ENCODE data around the gene NFATC2. TPM values are rescaled to one million over a fixed set of nuclear protein-coding genes. Genes with fewer than 3 reads are reported as not detected.

NFATC2 gene
- total RNA-seq, 2 experiments from 2014 or later, result 53.5 to 55.8 TPM

- peak overlapping the region; percentile 98 for H3K27ac Mint-ChIP-seq
- no peaks in the 10 kb centered on the region for H3K9me3 Mint-ChIP-seq (ENCODE audit: insufficient read depth)
- ChIA-PET CTCF (interaction anchor here (0.9 to 4.6 kb wide), 5 partner anchors 10 to 194 kb away, joined by 3 to 36 read pairs (median 14); partner anchors contain the start of gene NFATC2), POLR2A (interaction anchor here (0.5 to 3.2 kb wide), 3 partner anchors 17 to 139 kb away, joined by 4 to 19 read pairs (median 6); partner anchors contain the start of gene NFATC2)
- peak; percentile 42 for ATAC-seq
- peak overlapping the region; percentile 41 for H3K4me3 Mint-ChIP-seq
- peak; percentile 76 for DNase-seq
- H3K36me3 Mint-ChIP-seq (ENCODE audit: low read depth), result peaks cover 88% of the 10 kb centered on the region
- H3K4me1 Mint-ChIP-seq (ENCODE audit: low read depth), result peaks cover 99% of the 10 kb centered on the region
- no peaks in the 10 kb centered on the region for H3K27me3 Mint-ChIP-seq (ENCODE audit: low read depth)
Observed at GRCh38 chr20:51402201-51402600, 140.3 kb downstream of the NFATC2 start.

- H3K27me3 Mint-ChIP-seq (ENCODE audit: low read depth), result no peaks in the 10 kb centered on the region
- CTCF ChIA-PET, result interaction anchor here (0.9 to 4.6 kb wide), 5 partner anchors 11 to 194 kb away, joined by 3 to 36 read pairs (median 14); partner anchors contain the start of gene NFATC2
- H3K27ac Mint-ChIP-seq, result peak overlapping the region; percentile 98
- no peak for DNase-seq
- H3K4me1 Mint-ChIP-seq (ENCODE audit: low read depth), result peaks cover 99% of the 10 kb centered on the region
- no peaks in the 10 kb centered on the region for H3K9me3 Mint-ChIP-seq (ENCODE audit: insufficient read depth)
- no peak for ATAC-seq
- POLR2A ChIA-PET, result interaction anchor here (0.7 to 3.2 kb wide), 3 partner anchors 16 to 140 kb away, joined by 3 to 19 read pairs (median 6); partner anchors contain the start of gene NFATC2
- peak overlapping the region; percentile 41 for H3K4me3 Mint-ChIP-seq
- H3K36me3 Mint-ChIP-seq (ENCODE audit: low read depth), result peaks cover 87% of the 10 kb centered on the region
Observed at GRCh38 chr20:51401496-51401895, 141.0 kb downstream of the NFATC2 start.

GRCh38 chr20:51400051-51400926 is 142.2 kb downstream of the NFATC2 start:
- Mint-ChIP-seq H3K36me3 (ENCODE audit: low read depth) (peaks cover 85% of the 10 kb centered on the region), H3K27ac (peak overlapping the region; percentile 98), H3K4me1 (ENCODE audit: low read depth) (peaks cover 87% of the 10 kb centered on the region), H3K27me3 (ENCODE audit: low read depth) (no peaks in the 10 kb centered on the region), H3K4me3 (peak overlapping the region; percentile 66), H3K9me3 (ENCODE audit: insufficient read depth) (no peaks in the 10 kb centered on the region)
- DNase-seq (peak; percentile 85), ATAC-seq (peak; percentile 75)
- ChIA-PET POLR2A (interaction anchor here (0.6 to 3.2 kb wide), 13 partner anchors 8 to 141 kb away, joined by 3 to 19 read pairs (median 4); partner anchors contain the start of gene NFATC2), CTCF (interaction anchor here (0.9 to 4.6 kb wide), 5 partner anchors 10 to 195 kb away, joined by 4 to 36 read pairs (median 20); partner anchors contain the start of gene NFATC2)

- CTCF ChIA-PET, result interaction anchor here (3.3 to 4.6 kb wide), 4 partner anchors 9 to 197 kb away, joined by 14 to 36 read pairs (median 22); partner anchors contain the start of gene NFATC2
- no peaks in the 10 kb centered on the region for H3K27me3 Mint-ChIP-seq (ENCODE audit: low read depth)
- H3K27ac Mint-ChIP-seq, result peak overlapping the region; percentile 98
- H3K9me3 Mint-ChIP-seq (ENCODE audit: insufficient read depth), result no peaks in the 10 kb centered on the region
- POLR2A ChIA-PET, result interaction anchor here (0.8 to 3.2 kb wide), 7 partner anchors 9 to 142 kb away, joined by 3 to 19 read pairs (median 5); partner anchors contain the start of gene NFATC2
- peaks cover 84% of the 10 kb centered on the region for H3K4me1 Mint-ChIP-seq (ENCODE audit: low read depth)
- ATAC-seq, result no peak
- H3K36me3 Mint-ChIP-seq (ENCODE audit: low read depth), result peaks cover 82% of the 10 kb centered on the region
- no peak for DNase-seq
- H3K4me3 Mint-ChIP-seq, result peak overlapping the region; percentile 66
Observed at GRCh38 chr20:51399006-51399890, 143.3 kb downstream of the NFATC2 start.

- Mint-ChIP-seq H3K27ac (peak overlapping the region; percentile 98), H3K4me3 (no peak overlapping the region), H3K4me1 (ENCODE audit: low read depth) (peaks cover 77% of the 10 kb centered on the region), H3K27me3 (ENCODE audit: low read depth) (no peaks in the 10 kb centered on the region), H3K9me3 (ENCODE audit: insufficient read depth) (no peaks in the 10 kb centered on the region), H3K36me3 (ENCODE audit: low read depth) (peaks cover 78% of the 10 kb centered on the region)
- ChIA-PET CTCF (interaction anchor here (4.2 to 4.6 kb wide), 2 partner anchors 9 to 13 kb away, joined by 20 to 36 read pairs; no protein-coding TSS in a partner anchor), POLR2A (interaction anchor here (1.0 kb wide), 1 partner anchor 46 kb away, joined by 3 read pairs; no protein-coding TSS in a partner anchor)
- ATAC-seq, result no peak
- no peak for DNase-seq
Observed at GRCh38 chr20:51398552-51398951, 144.0 kb downstream of the NFATC2 start.

- DNase-seq, result no peak
- no peaks in the 10 kb centered on the region for H3K9me3 Mint-ChIP-seq (ENCODE audit: insufficient read depth)
- ChIA-PET CTCF (interaction anchor here (4.2 to 4.6 kb wide), 2 partner anchors 8 to 12 kb away, joined by 20 to 36 read pairs; no protein-coding TSS in a partner anchor), POLR2A (no interaction called here)
- no peaks in the 10 kb centered on the region for H3K27me3 Mint-ChIP-seq (ENCODE audit: low read depth)
- H3K27ac Mint-ChIP-seq, result peak overlapping the region; percentile 63
- H3K4me3 Mint-ChIP-seq, result no peak overlapping the region
- no peak for ATAC-seq
- H3K36me3 Mint-ChIP-seq (ENCODE audit: low read depth), result peaks cover 77% of the 10 kb centered on the region
- peaks cover 72% of the 10 kb centered on the region for H3K4me1 Mint-ChIP-seq (ENCODE audit: low read depth)
Observed at GRCh38 chr20:51398083-51398482, 144.4 kb downstream of the NFATC2 start.

GRCh38 chr20:51397137-51397536 is 145.4 kb downstream of the NFATC2 start:
- ATAC-seq (no peak), DNase-seq (no peak)
- CTCF ChIA-PET, result interaction anchor here (0.7 to 4.2 kb wide), 2 partner anchors 7 to 198 kb away, joined by 3 to 20 read pairs; no protein-coding TSS in a partner anchor
- Mint-ChIP-seq H3K4me1 (ENCODE audit: low read depth) (peaks cover 65% of the 10 kb centered on the region), H3K36me3 (ENCODE audit: low read depth) (peaks cover 82% of the 10 kb centered on the region), H3K9me3 (ENCODE audit: insufficient read depth) (no peaks in the 10 kb centered on the region), H3K27me3 (ENCODE audit: low read depth) (no peaks in the 10 kb centered on the region), H3K27ac (peak overlapping the region; percentile 3), H3K4me3 (no peak overlapping the region)
- POLR2A ChIA-PET, result no interaction called here

- peak overlapping the region; percentile 7 for H3K27ac Mint-ChIP-seq
- CTCF ChIA-PET, result interaction anchor here (1.0 to 2.3 kb wide), 2 partner anchors 9 to 11 kb away, joined by 3 to 11 read pairs; no protein-coding TSS in a partner anchor
Observed at GRCh38 chr20:51396365-51396909, 146.1 kb downstream of the NFATC2 start.

GRCh38 chr20:51394706-51395105 is 147.8 kb downstream of the NFATC2 start:
- Mint-ChIP-seq H3K4me3 (no peak overlapping the region), H3K9me3 (ENCODE audit: insufficient read depth) (no peaks in the 10 kb centered on the region), H3K36me3 (ENCODE audit: low read depth) (peaks cover 83% of the 10 kb centered on the region), H3K27me3 (ENCODE audit: low read depth) (no peaks in the 10 kb centered on the region), H3K4me1 (ENCODE audit: low read depth) (peaks cover 53% of the 10 kb centered on the region), H3K27ac (peak overlapping the region; percentile 33)
- ChIA-PET POLR2A (no interaction called here), CTCF (interaction anchor here (2.3 kb wide), 1 partner anchor 9 kb away, joined by 11 read pairs; no protein-coding TSS in a partner anchor)
- DNase-seq (no peak), ATAC-seq (no peak)

More at GRCh38 chr20:51396365-51396909, 146.1 kb downstream of the NFATC2 start:
- no peak for DNase-seq
- POLR2A ChIA-PET, result interaction anchor here (0.6 kb wide), 1 partner anchor 27 kb away, joined by 3 read pairs; no protein-coding TSS in a partner anchor
- no peaks in the 10 kb centered on the region for H3K9me3 Mint-ChIP-seq (ENCODE audit: insufficient read depth)
- H3K27me3 Mint-ChIP-seq (ENCODE audit: low read depth), result no peaks in the 10 kb centered on the region
- no peak for ATAC-seq
- peaks cover 58% of the 10 kb centered on the region for H3K4me1 Mint-ChIP-seq (ENCODE audit: low read depth)
- H3K4me3 Mint-ChIP-seq, result no peak overlapping the region
- H3K36me3 Mint-ChIP-seq (ENCODE audit: low read depth), result peaks cover 80% of the 10 kb centered on the region

- ChIA-PET CTCF (interaction anchor here (1.1 kb wide), 1 partner anchor 27 kb away, joined by 3 read pairs; no protein-coding TSS in a partner anchor), POLR2A (interaction anchor here (1.5 kb wide), 1 partner anchor 11 kb away, joined by 3 read pairs; no protein-coding TSS in a partner anchor)
- no peaks in the 10 kb centered on the region for H3K27me3 Mint-ChIP-seq (ENCODE audit: low read depth)
- ATAC-seq (no peak), DNase-seq (no peak)
- peaks cover 52% of the 10 kb centered on the region for H3K4me1 Mint-ChIP-seq (ENCODE audit: low read depth)
- H3K36me3 Mint-ChIP-seq (ENCODE audit: low read depth), result peaks cover 83% of the 10 kb centered on the region
- no peaks in the 10 kb centered on the region for H3K9me3 Mint-ChIP-seq (ENCODE audit: insufficient read depth)
- no peak overlapping the region for H3K27ac Mint-ChIP-seq
- no peak overlapping the region for H3K4me3 Mint-ChIP-seq
Observed at GRCh38 chr20:51393571-51393970, 148.9 kb downstream of the NFATC2 start.
